ENCODE results near the gene CPB1.

CPB1 gene

DNA sequence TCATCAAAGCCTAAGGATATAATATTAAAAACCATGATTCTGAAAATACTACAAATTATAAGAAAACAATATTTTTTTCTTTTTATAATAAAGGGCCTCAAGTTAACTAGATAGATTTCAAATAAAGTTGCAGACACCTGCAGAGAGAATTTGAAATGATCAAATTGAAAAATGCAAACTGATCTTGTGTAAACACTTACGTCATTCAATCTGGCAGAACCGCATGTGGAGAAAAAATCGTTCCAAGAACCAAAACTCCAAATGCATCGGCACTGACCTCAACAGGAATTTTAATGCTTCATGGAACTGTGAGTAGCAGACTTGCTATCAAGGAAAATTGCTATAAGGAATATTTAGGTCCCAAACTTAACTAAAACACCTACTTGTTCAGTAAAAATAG lies 54.7 kb downstream of the CPB1 start:
- no peak for DNase-seq (ENCODE audit: low read depth, low spot score)

DNA sequence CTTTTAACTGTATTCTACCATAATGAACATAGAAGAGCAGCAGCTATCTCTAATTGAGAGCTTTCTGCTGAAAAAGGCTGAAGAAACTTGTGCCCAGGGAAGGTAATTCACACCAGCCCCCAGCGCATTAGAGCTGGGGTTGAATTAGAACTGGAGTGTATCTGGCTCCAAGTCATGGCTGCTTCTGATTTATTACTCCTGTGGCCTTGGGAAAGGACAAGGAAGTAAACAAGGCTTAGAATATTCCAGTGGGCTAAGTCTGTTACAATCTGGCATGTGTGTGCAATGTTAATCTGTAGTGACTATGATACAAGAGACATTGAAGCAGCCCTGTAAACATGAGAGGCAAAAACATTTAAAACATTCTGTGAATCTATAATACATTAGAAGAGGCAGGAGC lies 55.6 kb downstream of the CPB1 start:
- DNase-seq (ENCODE audit: low read depth, low spot score), result no peak

- DNase-seq (ENCODE audit: low read depth, low spot score), result no peak
These were observed 56.6 kb downstream of the CPB1 start for GRCh38 chr3:148884261-148884660.

DNA sequence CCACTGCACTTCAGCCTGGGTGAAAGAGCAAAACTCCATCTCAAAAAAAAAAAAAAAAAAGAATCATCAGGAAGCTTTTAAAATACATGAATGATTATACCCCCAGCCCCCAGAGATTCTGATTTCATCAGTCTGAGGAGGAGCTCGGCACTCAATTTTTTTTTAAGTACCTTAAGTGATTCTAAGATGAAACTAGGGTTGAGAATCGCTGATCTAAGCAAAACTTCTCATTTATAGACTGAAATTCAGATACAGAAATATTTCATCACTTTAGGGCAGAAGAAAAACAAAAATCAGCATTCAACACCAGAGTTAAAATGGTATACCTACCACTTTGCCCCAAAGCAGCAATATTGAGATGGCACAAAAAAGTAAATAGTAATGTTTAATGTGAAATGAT lies 62.2 kb downstream of the CPB1 start:
- DNase-seq (ENCODE audit: low read depth, low spot score), result no peak

- no peak for DNase-seq (ENCODE audit: low read depth, low spot score)
These were observed 68.5 kb downstream of the CPB1 start for GRCh38 chr3:148896062-148896461.

GRCh38 chr3:148901987-148902791 lies 74.6 kb downstream of the CPB1 start:
- DNase-seq (ENCODE audit: low read depth, low spot score), result no peak

DNA sequence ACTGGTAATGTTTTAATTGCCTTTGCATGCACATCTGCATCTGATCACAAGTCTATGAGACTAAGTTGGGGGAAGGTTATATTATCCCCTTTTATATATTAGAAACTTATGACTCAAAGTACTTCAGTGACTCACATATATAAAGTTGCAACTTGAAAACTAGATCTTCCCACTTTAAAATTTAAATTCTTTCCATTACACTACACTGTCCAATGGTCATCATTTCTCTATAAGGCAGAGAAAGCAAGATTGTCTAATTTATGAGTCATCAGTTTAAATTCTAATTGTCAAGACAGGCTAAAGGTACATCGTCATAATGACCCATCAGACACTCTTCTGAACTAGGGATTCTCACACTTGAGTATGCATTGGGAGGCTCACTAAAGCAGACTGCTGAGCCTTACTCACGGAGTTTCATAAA lies 75.4 kb downstream of the CPB1 start:
- DNase-seq (ENCODE audit: low read depth, low spot score), result no peak

- DNase-seq (ENCODE audit: low read depth, low spot score), result no peak
These were observed 76.3 kb downstream of the CPB1 start for GRCh38 chr3:148903941-148904340.

DNA sequence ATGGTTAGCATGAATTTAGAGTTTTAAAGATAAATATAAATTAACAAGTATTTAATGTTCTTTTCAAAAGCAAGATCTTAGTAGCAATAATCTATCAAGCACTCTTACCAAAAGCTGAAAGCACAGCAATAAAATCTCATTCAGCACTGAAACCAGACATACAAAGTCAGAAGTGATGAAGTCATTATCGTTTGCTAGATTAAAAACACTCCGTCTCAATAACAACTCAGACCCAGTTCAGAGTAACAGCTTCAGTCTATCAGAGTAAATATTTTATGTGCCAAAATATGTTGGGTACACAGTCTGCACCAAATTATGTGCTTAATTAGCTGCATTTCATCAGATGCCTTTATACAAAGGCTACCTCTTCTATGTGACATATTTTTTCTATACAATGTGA lies 79.1 kb downstream of the CPB1 start:
- DNase-seq (ENCODE audit: low read depth, low spot score), result no peak
